Pancreas (tissue), 10 donors: ENCODE data around the gene ALKBH1. TPM values are rescaled to one million over a fixed set of nuclear protein-coding genes. Genes with fewer than 3 reads are reported as not detected.

Experiments used
- ATAC-seq, 4 donors: fragments of 200-7000 bp; cut with Tn5 transposase; one replicate each; pipeline versions ENCODE4 v1.8.0 to v1.9.1; 2020; ENCODE audit warnings: mild to moderate bottlenecking in 4 of 4, moderate library complexity in 4 of 4
- DNase-seq, 6 donors: peaks; one replicate each; pipeline ENCODE4 v3.0.0-alpha.2; 2020
- FAIRE-seq: peaks from 2 replicates; lab custom pipeline; 2012; peaks lifted over from hg19 to GRCh38; lab: Jason Lieb, UNC
- H3K27ac ChIP-seq, 4 donors: fragments of 200-600 bp; sonication (generic); 1 replicate in 3 of 4; 2 replicates in 1 of 4; pipeline versions ENCODE4 v1.5.0 to v1.8.0; 2020
- H3K27me3 ChIP-seq, 4 donors: fragments of 200-600 bp; one replicate each; pipeline ENCODE4 v1.8.0; 2021
- H3K36me3 ChIP-seq, 3 donors: fragments of 200-600 bp; sonication (generic) in 1 of 3; one replicate each; pipeline versions ENCODE4 v1.5.0 to v1.8.0; 2020 to 2021
- H3K4me1 ChIP-seq, 3 donors: fragments of 200-600 bp; one replicate each; pipeline ENCODE4 v1.8.0; 2021
- H3K4me3 ChIP-seq, 4 donors: fragments of 200-600 bp; sonication (generic) in 2 of 4; one replicate each; pipeline versions ENCODE4 v1.5.0 to v1.8.0; 2020 to 2021
- H3K9me3 ChIP-seq, 4 donors: fragments of 200-600 bp; one replicate each; pipeline ENCODE4 v1.8.0; 2021
- WGBS, 2 donors: extraction: QIAGEN DNeasy Blood & Tissue Kit; methylation state at CpG; one replicate each; pipeline ENCODE4 v1.1.7; 2013; 5-methylcytosine and 5-hydroxymethylcytosine counted together
- intact Hi-C, 3 donors: fragments of 100-400 bp; cut with DNase I; formaldehyde crosslinking; loops; one replicate each; pipeline versions ENCODE4 v1.11.1 to v1.14.2; 2022
- polyA plus RNA-seq, 2 donors: library from polyadenylated mRNA; stranded (reverse); fragments of 200-250 nt; gene quantifications; one replicate each; pipeline ENCODE4 v1.2.3, GENCODE V29; 2013
- total RNA-seq, 6 donors: library from RNA; stranded (reverse); fragmentation: NEBNext Ultra II Directional in 4 of 6; extraction: Animal tissue kit (Norgen Biotek cat#: 25700) in 4 of 6; gene quantifications; one replicate each; pipeline versions ENCODE4 v1.2.1 to v1.2.4, GENCODE V29; 2021 to 2023
- TF ChIP-seq, protein P1 (sequence below), 4 donors: fragments of 200-600 bp; sonication (generic) in 3 of 4; IDR thresholded peaks; one replicate each; pipeline versions ENCODE4 v1.5.0 to v1.8.0; 2021; ENCODE audit warnings: antibody characterized with exemption in 4 of 4
- donor health status: healthy with polysubstance abuse.
- donor health status: DM: no; HTN: no; CAD: no; lungs with moderate emphysema.
- donor health status: DM: no; HTN: no; CAD: no.
- donor health status: control.
- donor health status: control.
- donor health status: Bipolar disorder and iron deficiency.
- donor health status: DM: yes; HTN: yes; CAD: no.
- donor health status: DM: no; HTN: no; CAD: no.
- donor health status: DM: no; HTN: no; CAD: no.
- donor health status: DM: yes; HTN: yes; CAD: no.

ALKBH1 gene
- total and polyA plus RNA-seq, 8 donors = 3.5 to 9.7 (median 5.2) TPM

- ATAC-seq (no peak), DNase-seq (no peak), FAIRE-seq (no peak)
- intact Hi-C loops = no loop called here
- H3K27me3 ChIP-seq = no peaks in the 10 kb centered on the region
- H3K4me1 ChIP-seq = no peaks in the 10 kb centered on the region
- TF ChIP-seq, protein P1, sequence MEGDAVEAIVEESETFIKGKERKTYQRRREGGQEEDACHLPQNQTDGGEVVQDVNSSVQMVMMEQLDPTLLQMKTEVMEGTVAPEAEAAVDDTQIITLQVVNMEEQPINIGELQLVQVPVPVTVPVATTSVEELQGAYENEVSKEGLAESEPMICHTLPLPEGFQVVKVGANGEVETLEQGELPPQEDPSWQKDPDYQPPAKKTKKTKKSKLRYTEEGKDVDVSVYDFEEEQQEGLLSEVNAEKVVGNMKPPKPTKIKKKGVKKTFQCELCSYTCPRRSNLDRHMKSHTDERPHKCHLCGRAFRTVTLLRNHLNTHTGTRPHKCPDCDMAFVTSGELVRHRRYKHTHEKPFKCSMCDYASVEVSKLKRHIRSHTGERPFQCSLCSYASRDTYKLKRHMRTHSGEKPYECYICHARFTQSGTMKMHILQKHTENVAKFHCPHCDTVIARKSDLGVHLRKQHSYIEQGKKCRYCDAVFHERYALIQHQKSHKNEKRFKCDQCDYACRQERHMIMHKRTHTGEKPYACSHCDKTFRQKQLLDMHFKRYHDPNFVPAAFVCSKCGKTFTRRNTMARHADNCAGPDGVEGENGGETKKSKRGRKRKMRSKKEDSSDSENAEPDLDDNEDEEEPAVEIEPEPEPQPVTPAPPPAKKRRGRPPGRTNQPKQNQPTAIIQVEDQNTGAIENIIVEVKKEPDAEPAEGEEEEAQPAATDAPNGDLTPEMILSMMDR (IDR thresholded peaks at IDR 0.05) = no peak
- H3K27ac ChIP-seq = no peak overlapping the region
- H3K36me3 ChIP-seq = peaks cover 3 to 56% (median 26%) of the 10 kb centered on the region in 3 donors
- no peak overlapping the region for H3K4me3 ChIP-seq
- no peaks in the 10 kb centered on the region for H3K9me3 ChIP-seq
- WGBS, 2 donors = 80 to 85% methylated on average over 5 of the region's 5 CpGs
Measured at GRCh38 chr14:77717608-77718305, 9.9 kb upstream of the ALKBH1 start.

DNA sequence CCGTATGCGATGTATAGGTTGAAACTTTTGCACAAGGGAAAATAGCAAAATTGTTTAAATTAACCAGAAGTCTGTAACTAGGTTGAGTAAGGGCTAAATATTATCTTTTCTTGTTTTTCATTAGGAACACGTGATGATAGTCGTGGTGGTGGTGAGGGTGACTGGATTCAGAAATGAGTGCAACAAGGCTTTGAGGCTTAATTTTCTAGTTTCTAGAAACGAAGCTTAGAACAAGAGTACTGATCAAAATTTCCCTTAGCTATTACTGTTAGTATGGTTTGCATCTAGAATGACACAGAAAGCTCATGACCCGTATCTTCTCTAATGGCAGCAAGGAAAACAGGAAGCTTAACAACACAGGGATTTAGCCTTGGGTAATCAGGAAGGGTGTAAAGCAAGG lies 7.1 kb upstream of the ALKBH1 start:
- DNase-seq = no peak
- 88% methylated on average over 6 of the region's 6 CpGs for WGBS, 2 donors
- peaks cover 0 to 1% (median 0%) of the 10 kb centered on the region in 3 donors for H3K4me1 ChIP-seq
- no peak overlapping the region for H3K27ac ChIP-seq
- no peak for FAIRE-seq
- peaks cover 3 to 64% (median 26%) of the 10 kb centered on the region in 3 donors for H3K36me3 ChIP-seq
- H3K9me3 ChIP-seq = no peaks in the 10 kb centered on the region
- no peak for ATAC-seq
- intact Hi-C loops = no loop called here
- H3K4me3 ChIP-seq = no peak overlapping the region
- H3K27me3 ChIP-seq = no peaks in the 10 kb centered on the region
- TF ChIP-seq, protein P1 (IDR thresholded peaks at IDR 0.05) = no peak

- Histone ChIP-seq H3K9me3 (no peaks in the 10 kb centered on the region), H3K4me1 (peaks cover 9 to 22% (median 11%) of the 10 kb centered on the region in 3 donors), H3K36me3 (peaks cover 0 to 24% (median 11%) of the 10 kb centered on the region in 3 donors), H3K27ac (no peak overlapping the region), H3K4me3 (no peak overlapping the region), H3K27me3 (no peaks in the 10 kb centered on the region)
- intact Hi-C loops = no loop called here
- DNase-seq (no peak), FAIRE-seq (no peak), ATAC-seq (no peak)
- TF ChIP-seq, protein P1 (IDR thresholded peaks at IDR 0.05) = no peak
- 68 to 74% methylated on average over 2 of the region's 2 CpGs for WGBS, 2 donors
Measured at GRCh38 chr14:77710364-77710763, 2.5 kb upstream of the ALKBH1 start.

DNA sequence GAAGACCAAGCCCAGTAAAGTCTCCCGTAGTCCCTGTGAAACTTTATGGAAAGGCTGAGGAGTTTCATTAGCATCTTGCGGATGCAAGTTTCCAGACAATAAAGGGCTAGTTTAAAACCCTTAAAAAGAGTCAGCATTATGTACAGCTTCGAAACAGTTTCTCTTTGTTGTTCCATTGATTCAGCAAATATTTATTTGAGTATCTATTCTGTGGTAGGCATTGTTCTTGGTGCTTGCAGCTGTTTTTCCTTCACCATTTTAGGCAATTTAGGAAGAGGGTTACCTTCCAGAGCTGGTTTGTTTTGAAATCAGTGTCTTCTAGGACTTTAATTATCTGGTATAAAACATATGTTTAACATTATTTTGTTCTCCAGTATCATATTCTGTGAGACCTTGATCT lies 1.6 kb upstream of the ALKBH1 start:
- intact Hi-C loops = no loop called here
- Histone ChIP-seq H3K4me1 (peaks cover 9 to 22% (median 11%) of the 10 kb centered on the region in 3 donors), H3K27ac (no peak overlapping the region), H3K9me3 (no peaks in the 10 kb centered on the region), H3K36me3 (peaks cover 0 to 25% (median 7%) of the 10 kb centered on the region in 3 donors), H3K4me3 (peak overlapping the region in 2 of 4 donors; percentile 77 to 83), H3K27me3 (no peaks in the 10 kb centered on the region)
- FAIRE-seq = no peak
- no peak for DNase-seq
- no peak for ATAC-seq
- TF ChIP-seq, protein P1 (IDR thresholded peaks at IDR 0.05) = no peak
- 58 to 59% methylated on average over 3 of the region's 3 CpGs for WGBS, 2 donors

DNA sequence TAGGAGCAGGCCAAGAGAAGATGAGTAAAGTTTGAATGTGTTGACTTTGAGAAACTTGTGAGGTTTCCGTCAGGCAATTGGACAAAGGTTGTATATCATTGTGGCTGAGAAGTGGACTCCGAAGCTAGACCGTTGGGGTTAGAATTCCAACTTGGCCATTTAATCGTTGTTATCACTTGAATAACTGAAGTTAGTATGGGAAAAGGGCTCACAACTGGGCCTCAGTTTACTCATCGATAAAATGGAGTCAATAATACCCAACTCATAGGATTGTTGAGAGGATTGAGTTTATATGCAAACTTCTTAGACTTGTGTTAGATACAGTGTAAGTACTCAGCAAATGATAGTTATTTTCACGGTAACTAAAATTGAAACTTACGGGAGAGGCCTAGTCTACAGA lies 926 bp upstream of the ALKBH1 start:
- TF ChIP-seq, protein P1 (IDR thresholded peaks at IDR 0.05) = no peak
- Histone ChIP-seq H3K27ac (no peak overlapping the region), H3K36me3 (peaks cover 2 to 31% (median 12%) of the 10 kb centered on the region in 3 donors), H3K27me3 (no peaks in the 10 kb centered on the region), H3K4me1 (peaks cover 9 to 22% (median 11%) of the 10 kb centered on the region in 3 donors), H3K4me3 (peak overlapping the region; percentile 76 to 83 (median 77)), H3K9me3 (no peaks in the 10 kb centered on the region)
- no peak for FAIRE-seq
- no peak for ATAC-seq
- intact Hi-C loops = no loop called here
- DNase-seq = no peak
- 11 to 15% methylated on average over 7 of the region's 7 CpGs for whole genome bisulfite sequencing, 2 donors
